ENCODE results near the gene MMP8.

MMP8 gene, protein sequence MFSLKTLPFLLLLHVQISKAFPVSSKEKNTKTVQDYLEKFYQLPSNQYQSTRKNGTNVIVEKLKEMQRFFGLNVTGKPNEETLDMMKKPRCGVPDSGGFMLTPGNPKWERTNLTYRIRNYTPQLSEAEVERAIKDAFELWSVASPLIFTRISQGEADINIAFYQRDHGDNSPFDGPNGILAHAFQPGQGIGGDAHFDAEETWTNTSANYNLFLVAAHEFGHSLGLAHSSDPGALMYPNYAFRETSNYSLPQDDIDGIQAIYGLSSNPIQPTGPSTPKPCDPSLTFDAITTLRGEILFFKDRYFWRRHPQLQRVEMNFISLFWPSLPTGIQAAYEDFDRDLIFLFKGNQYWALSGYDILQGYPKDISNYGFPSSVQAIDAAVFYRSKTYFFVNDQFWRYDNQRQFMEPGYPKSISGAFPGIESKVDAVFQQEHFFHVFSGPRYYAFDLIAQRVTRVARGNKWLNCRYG

DNA sequence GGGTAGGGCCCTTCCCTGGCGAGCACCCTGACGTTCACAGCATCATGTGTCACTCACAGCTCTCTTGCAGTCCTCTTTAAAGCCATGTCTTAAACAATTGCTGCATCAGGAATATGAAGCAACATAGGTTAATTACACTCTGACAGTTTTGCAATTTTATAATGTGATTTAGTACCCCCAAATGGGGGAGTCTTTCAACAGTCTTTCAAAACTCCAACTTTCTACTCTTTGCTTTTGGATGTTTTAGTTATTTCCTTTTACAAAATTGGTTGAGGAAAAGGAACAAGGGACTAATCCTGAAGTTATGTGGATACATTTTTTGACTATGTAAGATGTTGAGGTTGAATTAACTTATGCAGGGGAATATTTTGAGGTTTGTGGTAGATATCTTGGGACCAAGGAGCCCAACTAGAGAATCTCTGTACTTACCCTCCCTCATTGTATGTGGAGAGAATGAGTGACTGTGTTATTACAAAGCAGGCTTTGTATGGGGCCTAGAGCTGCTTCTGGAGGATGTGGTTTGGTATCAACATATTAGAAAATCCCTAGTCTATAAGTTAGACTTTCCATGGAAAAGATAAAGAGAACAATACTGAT, at the start of gene MMP8:
TSS of gene MMP8 (minus strand) at position 51 of the 597 bp plus-strand sequence. CDS start 99 bp downstream, outside the sequence.
- DNase-seq (ENCODE audit: low read depth, low spot score) = no peak
- H3K9me3 ChIP-seq (ENCODE audit: low read depth, low read length) = no peaks in the 10 kb centered on the region
- no peak for TF ChIP-seq FOXP2 (optimal IDR thresholded peaks at IDR 0.05; ENCODE audit: control extremely low read depth, extremely low read length, insufficient read depth)
- TF ChIP-seq EZH2 (IDR thresholded peaks at IDR 0.05) = no peak
- no peak for TF ChIP-seq POLR2AphosphoS5 (IDR thresholded peaks at IDR 0.05; ENCODE audit: borderline replicate concordance, low read depth, low read length)
- H3K4me3 ChIP-seq = no peak within 1 kb of the TSS
- H3K9ac ChIP-seq (ENCODE audit: insufficient read length) = no peak within 1 kb of the TSS
- no peaks in the 10 kb centered on the region for H3K36me3 ChIP-seq (ENCODE audit: insufficient read depth, low read length)
- H3K27ac ChIP-seq = no peak within 1 kb of the TSS

- Histone ChIP-seq H3K4me3 (no peak overlapping the region), H3K27ac (no peak overlapping the region), H3K9me3 (ENCODE audit: low read depth, low read length) (no peaks in the 10 kb centered on the region), H3K9ac (ENCODE audit: insufficient read length) (no peak overlapping the region), H3K36me3 (ENCODE audit: insufficient read depth, low read length) (no peaks in the 10 kb centered on the region)
- TF ChIP-seq EZH2 (IDR thresholded peaks at IDR 0.05) (no peak), FOXP2 (optimal IDR thresholded peaks at IDR 0.05; ENCODE audit: control extremely low read depth, extremely low read length, insufficient read depth) (no peak), POLR2AphosphoS5 (IDR thresholded peaks at IDR 0.05; ENCODE audit: borderline replicate concordance, low read depth, low read length) (no peak)
- DNase-seq (ENCODE audit: low read depth, low spot score) = no peak
Observed at GRCh38 chr11:102773386-102773785, 48.6 kb upstream of the MMP8 start.

- DNase-seq (ENCODE audit: low read depth, low spot score) = no peak
- Histone ChIP-seq H3K9ac (ENCODE audit: insufficient read length) (no peak overlapping the region), H3K9me3 (ENCODE audit: low read depth, low read length) (no peaks in the 10 kb centered on the region), H3K36me3 (ENCODE audit: insufficient read depth, low read length) (no peaks in the 10 kb centered on the region), H3K4me3 (no peak overlapping the region), H3K27ac (no peak overlapping the region)
- TF ChIP-seq POLR2AphosphoS5 (IDR thresholded peaks at IDR 0.05; ENCODE audit: borderline replicate concordance, low read depth, low read length) = no peak
- TF ChIP-seq FOXP2 (optimal IDR thresholded peaks at IDR 0.05; ENCODE audit: control extremely low read depth, extremely low read length, insufficient read depth) = no peak
- TF ChIP-seq EZH2 (IDR thresholded peaks at IDR 0.05) = no peak
Observed at GRCh38 chr11:102771351-102771750, 46.6 kb upstream of the MMP8 start.

GRCh38 chr11:102770191-102770590, 45.4 kb upstream of the MMP8 start:
- Histone ChIP-seq H3K9me3 (ENCODE audit: low read depth, low read length) (no peaks in the 10 kb centered on the region), H3K27ac (no peak overlapping the region), H3K9ac (ENCODE audit: insufficient read length) (no peak overlapping the region), H3K4me3 (no peak overlapping the region), H3K36me3 (ENCODE audit: insufficient read depth, low read length) (no peaks in the 10 kb centered on the region)
- no peak for TF ChIP-seq POLR2AphosphoS5 (IDR thresholded peaks at IDR 0.05; ENCODE audit: borderline replicate concordance, low read depth, low read length)
- TF ChIP-seq EZH2 (IDR thresholded peaks at IDR 0.05) = no peak
- no peak for TF ChIP-seq FOXP2 (optimal IDR thresholded peaks at IDR 0.05; ENCODE audit: control extremely low read depth, extremely low read length, insufficient read depth)
- DNase-seq (ENCODE audit: low read depth, low spot score) = no peak

- H3K36me3 ChIP-seq (ENCODE audit: insufficient read depth, low read length) = no peaks in the 10 kb centered on the region
- H3K4me3 ChIP-seq = no peak overlapping the region
- TF ChIP-seq FOXP2 (optimal IDR thresholded peaks at IDR 0.05; ENCODE audit: control extremely low read depth, extremely low read length, insufficient read depth) = no peak
- no peak for TF ChIP-seq EZH2 (IDR thresholded peaks at IDR 0.05)
- TF ChIP-seq POLR2AphosphoS5 (IDR thresholded peaks at IDR 0.05; ENCODE audit: borderline replicate concordance, low read depth, low read length) = no peak
- H3K9me3 ChIP-seq (ENCODE audit: low read depth, low read length) = no peaks in the 10 kb centered on the region
- no peak overlapping the region for H3K9ac ChIP-seq (ENCODE audit: insufficient read length)
- no peak overlapping the region for H3K27ac ChIP-seq
- DNase-seq (ENCODE audit: low read depth, low spot score) = no peak
Observed at GRCh38 chr11:102767800-102768199, 43.0 kb upstream of the MMP8 start.

- H3K27ac ChIP-seq = no peak overlapping the region
- TF ChIP-seq POLR2AphosphoS5 (IDR thresholded peaks at IDR 0.05; ENCODE audit: borderline replicate concordance, low read depth, low read length) (no peak), EZH2 (IDR thresholded peaks at IDR 0.05) (no peak), FOXP2 (optimal IDR thresholded peaks at IDR 0.05; ENCODE audit: control extremely low read depth, extremely low read length, insufficient read depth) (no peak)
- no peaks in the 10 kb centered on the region for H3K9me3 ChIP-seq (ENCODE audit: low read depth, low read length)
- no peak overlapping the region for H3K9ac ChIP-seq (ENCODE audit: insufficient read length)
- no peak for DNase-seq (ENCODE audit: low read depth, low spot score)
- H3K36me3 ChIP-seq (ENCODE audit: insufficient read depth, low read length) = no peaks in the 10 kb centered on the region
- H3K4me3 ChIP-seq = no peak overlapping the region
Observed at GRCh38 chr11:102763440-102763839, 38.7 kb upstream of the MMP8 start.

GRCh38 chr11:102762361-102762767, 37.6 kb upstream of the MMP8 start:
- TF ChIP-seq EZH2 (IDR thresholded peaks at IDR 0.05) (no peak), FOXP2 (optimal IDR thresholded peaks at IDR 0.05; ENCODE audit: control extremely low read depth, extremely low read length, insufficient read depth) (no peak), POLR2AphosphoS5 (IDR thresholded peaks at IDR 0.05; ENCODE audit: borderline replicate concordance, low read depth, low read length) (no peak)
- Histone ChIP-seq H3K4me3 (no peak overlapping the region), H3K36me3 (ENCODE audit: insufficient read depth, low read length) (no peaks in the 10 kb centered on the region), H3K9me3 (ENCODE audit: low read depth, low read length) (no peaks in the 10 kb centered on the region), H3K9ac (ENCODE audit: insufficient read length) (no peak overlapping the region), H3K27ac (no peak overlapping the region)
- DNase-seq (ENCODE audit: low read depth, low spot score) = no peak

DNA sequence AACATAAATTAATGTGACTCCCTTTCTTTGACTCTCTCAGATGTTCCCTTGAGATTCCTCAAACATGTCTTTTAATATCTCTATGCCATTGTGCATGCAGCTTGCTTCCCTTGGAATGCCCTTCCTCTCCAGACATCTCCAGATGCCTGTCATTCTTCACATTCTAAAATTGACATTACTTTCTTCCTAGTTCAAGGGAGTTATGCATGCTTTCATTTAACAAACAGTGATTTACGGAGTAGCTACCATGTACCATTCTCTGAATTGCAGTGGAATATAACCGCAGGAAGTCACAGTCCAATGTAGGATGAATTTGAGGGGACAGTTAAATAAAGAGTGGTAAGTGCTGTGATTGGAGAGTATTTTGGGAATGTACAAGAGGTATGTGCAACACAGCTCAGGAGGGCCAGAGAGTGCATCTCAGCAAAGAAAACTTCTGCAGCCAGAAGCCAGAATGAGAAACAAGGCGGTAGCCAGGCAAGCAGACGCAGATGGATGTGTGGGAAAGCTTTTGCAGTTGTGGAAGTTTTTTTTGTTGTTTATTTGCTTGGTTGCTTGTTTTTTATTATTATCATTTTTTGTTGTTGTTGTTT, 37.0 kb upstream of the MMP8 start:
- no peak overlapping the region for H3K4me3 ChIP-seq
- no peak for DNase-seq (ENCODE audit: low read depth, low spot score)
- H3K27ac ChIP-seq = no peak overlapping the region
- no peak overlapping the region for H3K9ac ChIP-seq (ENCODE audit: insufficient read length)
- H3K9me3 ChIP-seq (ENCODE audit: low read depth, low read length) = no peaks in the 10 kb centered on the region
- TF ChIP-seq FOXP2 (optimal IDR thresholded peaks at IDR 0.05; ENCODE audit: control extremely low read depth, extremely low read length, insufficient read depth) = no peak
- no peak for TF ChIP-seq POLR2AphosphoS5 (IDR thresholded peaks at IDR 0.05; ENCODE audit: borderline replicate concordance, low read depth, low read length)
- no peak for TF ChIP-seq EZH2 (IDR thresholded peaks at IDR 0.05)
- no peaks in the 10 kb centered on the region for H3K36me3 ChIP-seq (ENCODE audit: insufficient read depth, low read length)

Measured in SK-N-MC (cell line).